T-helper 9 cell (primary cell): ENCODE measurements around the gene CFAP100.

Experiments
- DNase-seq: peaks from one replicate; pipeline ENCODE4 v3.0.0-alpha.2; 2020

CFAP100 gene

DNA sequence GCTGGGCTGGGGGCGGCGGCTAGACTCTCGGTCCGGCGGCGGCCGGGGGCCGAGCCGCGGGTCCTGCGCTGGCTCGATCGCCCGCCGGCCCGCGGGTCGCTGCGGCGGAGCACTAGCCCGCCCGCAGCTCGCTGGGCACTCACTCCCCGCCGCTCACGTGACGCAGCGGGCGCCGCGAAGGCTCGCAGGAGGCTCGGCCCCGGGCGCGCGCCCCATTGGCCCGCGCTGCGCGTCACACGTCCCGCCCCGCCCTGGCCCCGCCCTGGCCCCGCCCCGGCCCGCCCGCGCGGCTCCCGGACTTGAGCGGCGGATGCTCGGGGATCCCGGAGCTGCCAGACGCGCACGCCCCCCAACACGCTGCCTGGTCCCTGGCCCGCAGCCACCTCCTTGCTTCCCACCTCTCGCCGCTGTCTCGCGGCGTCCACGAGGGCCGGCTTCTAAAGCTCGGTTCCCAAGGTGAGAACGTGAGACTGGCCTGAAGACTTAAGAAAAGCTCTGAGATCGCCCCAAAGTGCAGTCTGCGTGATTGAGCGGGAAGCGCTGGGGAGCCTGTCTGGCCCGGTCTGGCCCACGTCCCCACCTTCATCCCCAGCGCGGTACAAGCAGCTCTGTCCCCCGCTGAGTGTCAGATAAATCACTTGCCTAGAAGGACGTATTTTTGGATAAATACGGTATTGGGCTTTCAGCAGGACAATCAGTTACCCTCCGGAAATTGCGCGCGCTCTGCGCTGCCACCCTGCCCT, 37.2 kb upstream of the CFAP100 start, which contains the start of gene KLF15:
Gene KLF15 (minus strand): TSS at position 114 of the 743 bp plus-strand sequence. CDS start 4,486 bp downstream, outside the sequence.
- DNase-seq, result peak; percentile 63

GRCh38 chr3:126358038-126358815, 36.5 kb upstream of the CFAP100 start:
- DNase-seq, result no peak

GRCh38 chr3:126358816-126359181, 35.9 kb upstream of the CFAP100 start:
- DNase-seq, result no peak

DNA sequence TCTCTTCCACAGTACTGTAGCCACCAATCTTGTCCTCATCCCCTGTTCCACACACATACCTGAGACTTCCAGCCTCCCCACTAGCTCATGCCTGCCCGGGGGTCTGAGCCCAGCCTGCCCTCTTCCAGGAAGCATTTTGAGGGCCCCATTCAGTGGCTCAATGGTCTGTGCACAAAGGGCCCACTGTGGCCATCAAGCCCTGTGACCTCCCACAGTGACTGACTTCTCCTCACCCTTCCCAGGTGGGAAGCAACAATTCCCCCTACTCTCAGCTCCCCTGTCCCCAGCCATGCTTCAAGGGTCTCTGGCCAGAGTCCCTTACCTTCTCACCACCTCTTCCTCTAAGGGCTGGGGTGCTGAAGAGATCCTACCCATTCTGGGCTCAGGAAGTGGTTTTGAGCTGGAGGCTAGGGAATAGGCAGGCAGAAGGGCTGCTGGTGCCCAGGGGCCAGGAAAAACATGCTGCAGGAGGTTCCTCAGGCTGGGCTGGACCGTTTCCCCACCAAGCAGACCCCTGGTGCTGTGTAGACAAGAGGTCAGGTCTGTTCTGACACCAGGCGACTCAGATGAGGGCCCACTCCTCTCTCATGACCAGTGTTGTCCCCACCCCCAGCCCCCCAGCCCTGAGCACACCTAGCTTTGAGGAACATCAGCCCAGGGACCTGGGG, 34.5 kb upstream of the CFAP100 start:
- DNase-seq, result no peak

- no peak for DNase-seq
Observed at GRCh38 chr3:126360714-126361060, 34.0 kb upstream of the CFAP100 start.

GRCh38 chr3:126361211-126361610, 33.5 kb upstream of the CFAP100 start:
- DNase-seq, result no peak

GRCh38 chr3:126364130-126364695, 30.5 kb upstream of the CFAP100 start:
- DNase-seq, result no peak

GRCh38 chr3:126364731-126365301, 29.9 kb upstream of the CFAP100 start:
- no peak for DNase-seq

DNA sequence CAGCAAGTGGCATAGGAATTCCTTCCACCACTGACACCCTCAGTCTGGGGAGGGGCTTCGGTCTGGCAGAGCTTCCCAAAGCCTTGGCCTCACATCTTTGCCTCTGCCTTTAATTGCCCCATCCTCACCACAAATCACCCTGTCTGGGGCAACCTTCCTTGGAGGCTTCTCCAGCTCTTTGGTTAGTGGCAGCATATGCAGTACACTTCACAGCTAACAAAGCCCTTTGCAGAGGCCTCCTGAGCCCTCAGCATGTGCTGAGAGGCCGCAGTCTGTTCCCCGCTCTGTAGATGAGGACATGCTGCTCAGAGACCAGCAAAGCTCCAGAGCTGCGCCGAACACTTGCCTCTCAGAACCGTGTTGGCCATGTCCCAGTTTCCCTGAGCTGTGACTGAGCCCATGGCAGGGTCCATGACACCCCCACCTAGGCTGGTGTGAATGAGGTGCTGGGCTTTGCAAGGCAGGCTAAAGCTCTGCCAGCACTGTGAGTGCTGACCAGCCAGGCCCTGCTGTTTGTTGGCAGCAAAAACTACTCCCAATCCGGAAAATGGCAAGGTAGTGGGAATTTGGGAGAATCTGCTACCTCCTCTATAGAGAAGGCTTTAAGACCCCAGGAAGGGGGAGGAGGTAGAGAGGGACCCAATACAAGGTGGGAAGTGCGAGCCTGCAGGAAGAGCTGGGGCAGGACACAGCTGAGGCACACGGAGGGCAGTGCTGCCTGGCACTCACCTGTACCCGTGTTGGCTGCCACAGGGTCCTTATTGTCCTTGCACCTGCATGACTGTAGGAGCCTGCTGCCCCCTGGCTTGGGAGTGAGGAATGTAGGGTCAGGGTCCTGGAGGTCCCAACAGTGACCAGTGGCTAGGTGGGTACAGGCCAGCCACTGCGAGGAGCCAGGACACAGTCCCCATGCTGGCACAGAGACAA, 29.1 kb upstream of the CFAP100 start:
- no peak for DNase-seq

DNA sequence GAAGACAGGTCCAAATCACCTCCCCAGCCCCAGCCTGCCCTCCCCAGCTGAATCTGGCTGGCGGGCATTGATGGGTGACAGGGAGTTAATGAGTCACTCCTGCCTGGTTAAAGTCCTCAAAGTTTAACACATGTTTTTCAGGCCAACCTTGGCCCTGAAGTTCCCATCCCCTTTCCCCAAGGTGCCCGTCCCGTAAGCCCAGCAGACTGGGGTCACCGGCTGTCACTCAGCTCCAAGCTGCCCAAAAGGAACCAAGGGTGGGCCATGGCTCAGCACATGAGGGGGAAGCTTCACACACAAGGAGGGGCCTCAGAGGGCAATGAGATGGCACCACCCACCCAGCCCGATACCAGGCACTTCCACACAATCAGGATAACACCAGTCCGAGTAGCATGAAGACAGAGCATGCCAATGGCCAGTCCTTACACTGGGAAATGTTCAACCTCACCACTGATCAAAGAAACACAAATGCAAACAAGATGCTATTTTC, 27.3 kb upstream of the CFAP100 start:
- DNase-seq, result no peak

DNA sequence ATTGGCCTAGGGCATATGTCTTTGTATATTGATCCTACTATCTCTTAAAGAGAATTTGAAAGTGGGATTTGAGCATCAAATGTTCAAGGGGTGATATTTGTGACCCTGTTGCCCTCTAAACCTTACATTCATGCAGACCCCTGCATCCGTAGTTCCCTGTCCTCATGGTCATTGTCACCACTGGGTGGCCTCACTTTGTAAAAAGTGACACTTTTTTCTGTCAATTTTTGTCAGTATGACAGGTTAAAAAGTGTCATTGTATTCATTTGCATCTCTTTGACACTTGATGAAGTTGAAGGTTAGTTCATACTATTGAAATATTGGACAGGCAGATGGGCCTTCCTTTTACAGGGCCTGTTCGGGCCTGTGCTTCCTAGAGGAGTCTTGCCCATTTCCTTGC, 25.2 kb upstream of the CFAP100 start:
- DNase-seq, result no peak

DNA sequence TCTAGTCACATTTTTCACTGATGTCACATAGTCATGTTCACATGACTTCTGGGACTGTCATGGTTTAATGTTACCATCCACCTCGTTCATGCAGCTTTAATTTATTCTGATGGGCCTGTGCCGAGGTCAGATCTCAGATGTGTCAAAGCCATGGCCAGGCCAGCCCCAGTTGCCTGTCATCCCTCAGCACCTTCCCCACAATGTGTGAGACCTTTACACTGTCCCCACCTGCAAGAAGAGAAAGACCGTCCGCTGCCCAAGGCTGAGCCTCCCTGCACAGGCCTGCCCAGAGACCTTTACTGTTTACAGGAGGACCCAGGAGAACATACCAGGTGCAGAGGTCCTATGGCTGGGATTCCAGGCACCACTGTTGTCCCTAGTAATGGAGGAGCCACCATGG, 24.7 kb upstream of the CFAP100 start:
- no peak for DNase-seq

DNA sequence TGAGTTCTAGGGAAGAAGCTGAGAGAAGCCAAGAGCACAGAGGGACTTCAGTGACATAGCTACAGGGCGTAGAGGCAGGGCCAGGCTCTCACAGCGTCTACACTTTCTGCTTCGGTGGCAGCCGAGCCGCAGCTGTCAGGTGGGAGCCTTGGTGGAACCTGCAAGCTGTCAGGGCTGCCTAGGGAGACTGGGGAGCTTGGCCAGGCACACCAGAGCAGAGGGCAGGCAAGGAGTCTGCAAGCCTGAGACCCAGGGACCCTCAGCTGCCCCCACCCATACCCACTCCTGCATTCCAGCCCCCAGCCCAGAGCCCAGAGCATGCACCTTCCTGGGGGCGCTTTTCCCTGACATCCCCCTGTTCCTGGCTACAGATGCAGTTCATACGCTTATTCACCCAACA, 24.1 kb upstream of the CFAP100 start:
- no peak for DNase-seq

DNA sequence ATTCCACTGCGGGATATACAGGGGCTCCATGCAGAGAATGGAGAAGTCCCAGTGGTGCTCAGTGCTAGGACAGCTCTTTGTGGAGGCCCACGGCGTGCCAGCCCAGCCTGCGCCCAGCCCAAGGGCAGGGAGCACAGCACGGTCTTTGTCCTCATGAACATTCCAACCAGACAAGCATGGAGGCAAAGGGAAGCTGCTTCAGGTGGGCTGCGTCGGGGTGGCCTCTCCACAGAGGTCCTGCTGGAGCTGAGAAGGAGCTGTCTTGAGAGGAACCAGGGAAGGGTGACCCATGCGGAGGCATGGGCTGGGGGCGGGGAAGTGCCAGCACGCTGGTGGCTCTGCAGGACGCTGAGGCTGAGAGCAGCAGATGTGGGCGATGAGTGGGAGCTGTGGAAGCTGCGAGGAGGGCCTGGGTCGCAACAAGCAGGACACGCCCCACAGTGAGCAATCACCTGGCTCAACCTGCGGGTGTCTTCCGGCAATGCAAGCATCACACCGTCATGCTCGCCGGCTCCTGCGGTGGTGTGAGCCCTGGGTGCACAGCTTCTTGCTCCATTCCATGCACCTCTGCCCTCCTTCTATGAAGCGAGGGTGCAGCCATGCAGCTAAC, 23.5 kb upstream of the CFAP100 start:
- DNase-seq, result no peak

GRCh38 chr3:126372413-126373145, 22.1 kb upstream of the CFAP100 start:
- no peak for DNase-seq

GRCh38 chr3:126373146-126373613, 21.5 kb upstream of the CFAP100 start:
- no peak for DNase-seq

- DNase-seq, result no peak
Observed at GRCh38 chr3:126373682-126374601, 20.8 kb upstream of the CFAP100 start.

DNA sequence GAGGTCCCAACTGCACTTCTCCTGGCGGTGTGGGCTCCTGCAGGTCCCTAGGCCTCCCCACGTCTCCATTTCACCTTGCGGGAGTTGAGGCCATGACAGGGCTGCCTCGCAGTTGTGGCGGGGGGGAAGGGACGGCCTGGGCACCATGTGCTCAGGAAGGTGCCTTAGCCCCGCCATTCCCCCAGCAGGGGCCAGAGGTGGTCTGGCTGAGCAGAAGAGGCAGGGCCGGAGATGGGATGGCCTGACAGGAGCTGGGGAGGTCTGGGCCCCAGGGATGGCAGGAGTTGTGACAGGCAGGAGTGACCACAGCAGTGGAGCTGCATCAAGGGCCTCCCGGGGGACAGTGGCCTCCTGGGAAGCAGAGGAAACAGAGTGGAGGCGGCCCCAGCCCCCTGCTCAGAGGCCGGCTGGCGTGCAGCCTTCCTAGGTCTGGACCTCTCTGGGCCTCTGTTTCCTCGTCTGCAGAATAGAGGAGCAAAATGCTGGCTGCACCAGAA, 18.8 kb upstream of the CFAP100 start:
- DNase-seq, result no peak

GRCh38 chr3:126376444-126376843, 18.3 kb upstream of the CFAP100 start:
- no peak for DNase-seq
